ENCODE measurements around the gene CRYBG2. TPM values are rescaled to one million over a fixed set of nuclear protein-coding genes. Genes with fewer than 3 reads are reported as not detected.
A peak's percentile ranks its signal among the peaks of the same experiment; 100 is the strongest.

The CRYBG2 gene
- total and polyA plus RNA-seq, 2 of the 8 experiments (the other 6 are each of a cell fraction or from before 2014, with no cell fraction given), result 14.2 to 17.0 TPM

- H3K4ac ChIP-seq (replicated peaks; ENCODE audit: insufficient read length, low read depth, low read length), result peak overlapping the region; percentile 49
- TF ChIP-seq RAD21 (IDR thresholded peaks at IDR 0.05 in 1 of 2, conservative IDR thresholded peaks at IDR 0.05 in 1 of 2; ENCODE audit: low read depth in 2 of 2, low read length in 2 of 2) (no peak), TEAD4 (IDR thresholded peaks at IDR 0.05; ENCODE audit: low read depth, low read length) (no peak)
- no peaks in the 10 kb centered on the region for H3K27me3 ChIP-seq (replicated peaks in 1 of 4; ENCODE audit: control insufficient read depth in 3 of 4, extremely low read depth in 1 of 4, insufficient read depth in 3 of 4, low read length in 3 of 4)
- H4K8ac ChIP-seq (ENCODE audit: extremely low read depth, insufficient read depth, low read length), result peak overlapping the region; percentile 62; the same call in 1 of the 2 replicates
- peaks cover 0 to 2% of the 10 kb centered on the region in 2 experiments for H4K20me1 ChIP-seq (replicated peaks in 1 of 2; ENCODE audit: control insufficient read depth in 1 of 2, insufficient read depth in 2 of 2, low read length in 2 of 2)
- H3K9ac ChIP-seq (replicated peaks in 1 of 4; ENCODE audit: extremely low read depth in 1 of 4, low read depth in 3 of 4, low read length in 3 of 4), result no peak overlapping the region
- 89% methylated on average over 21 of the region's 21 CpGs; no CpG with 5 or more reads in 1 of the 2 experiments for WGBS, 2 experiments (ENCODE audit: extremely low coverage in 1 of 2, insufficient coverage in 1 of 2, insufficient read length in 1 of 2, insufficient replicate concordance in 2 of 2, low coverage in 1 of 2, low lambda C conversion rate in 2 of 2, missing lambda C conversion rate in 1 of 2)
- no peak overlapping the region for H2BK120ac ChIP-seq (replicated peaks; ENCODE audit: low read depth, low read length)
- H2BK5ac ChIP-seq (ENCODE audit: low read depth, low read length), result peak overlapping the region; percentile 81; the same call in 1 of the 2 replicates
- DNase-seq (ENCODE audit: low read depth in 1 of 2, low spot score in 2 of 2) (no peak), FAIRE-seq (no peak)
- H3K18ac ChIP-seq (ENCODE audit: extremely low read depth, low read length), result no peak overlapping the region; the same call in none of the 2 replicates
- no peak overlapping the region for H3K14ac ChIP-seq (ENCODE audit: insufficient read length)
- H3K4me3 ChIP-seq (ENCODE audit: extremely low read depth in 1 of 4, insufficient read depth in 2 of 4, low read depth in 3 of 4, low read length in 4 of 4), result no peak overlapping the region
- POLR2A ChIA-PET (ENCODE audit: partially characterized antibody), result interaction anchor here (0.5 to 2.4 kb wide), 20 partner anchors 9 to 181 kb away, joined by 3 to 14 read pairs (median 4); partner anchors contain the start of genes CD52 and SH3BGRL3
- H2BK20ac ChIP-seq (ENCODE audit: low read length), result peak overlapping the region; percentile 98; the same call in 1 of the 2 replicates
- peak overlapping the region; percentile 96; the same call in 1 of the 2 replicates for H2BK12ac ChIP-seq (ENCODE audit: low read depth, low read length)
- no peaks in the 10 kb centered on the region for H3K79me1 ChIP-seq (ENCODE audit: low read depth, low read length)
- H4K91ac ChIP-seq (replicated peaks; ENCODE audit: insufficient read length, low read length), result peak overlapping the region; percentile 81
- no peaks in the 10 kb centered on the region for H3K36me3 ChIP-seq (ENCODE audit: control insufficient read depth in 2 of 4, insufficient read depth in 4 of 4, low read length in 3 of 4)
- no peak overlapping the region for H2AK5ac ChIP-seq (ENCODE audit: low read depth, low read length)
- no peaks in the 10 kb centered on the region; the same call in 1 of the 2 replicates for H3K23me2 ChIP-seq (ENCODE audit: low read depth, low read length)
- H3K4me2 ChIP-seq (ENCODE audit: insufficient read depth in 1 of 2, low read depth in 2 of 2, low read length in 2 of 2), result no peak overlapping the region
- no peak overlapping the region for H4K5ac ChIP-seq (ENCODE audit: insufficient read length, low read depth, low read length)
- no peak overlapping the region for H3K56ac ChIP-seq (replicated peaks; ENCODE audit: insufficient read length, low read depth, low read length)
- H3K27ac ChIP-seq (ENCODE audit: low read depth, low read length), result no peak overlapping the region
- H3K9me3 ChIP-seq (ENCODE audit: insufficient read depth in 2 of 2, low read depth in 1 of 2, low read length in 1 of 2), result no peaks in the 10 kb centered on the region
- CTCF ChIA-PET (ENCODE audit: partially characterized antibody), result interaction anchor here (0.6 to 57.0 kb wide), 18 partner anchors 4 to 144 kb away, joined by 3 to 1530 read pairs (median 6); partner anchors contain the start of genes CD52, SH3BGRL3, UBXN11 and ZNF593
- H2AFZ ChIP-seq (ENCODE audit: low read length), result no peak overlapping the region
- no peak overlapping the region for H3K23ac ChIP-seq (ENCODE audit: insufficient read length)
- peak overlapping the region; percentile 92; the same call in 1 of the 2 replicates for H2BK15ac ChIP-seq (ENCODE audit: low read length)
- H3K4me1 ChIP-seq (replicated peaks in 1 of 4; ENCODE audit: control insufficient read depth in 3 of 4, insufficient read depth in 4 of 4, low read length in 3 of 4), result peaks cover 0 to 29% (median 18%) of the 10 kb centered on the region in 4 experiments; a peak in 6 of 7 replicates
- no peaks in the 10 kb centered on the region for H3K79me2 ChIP-seq (ENCODE audit: control insufficient read depth in 1 of 2, insufficient read depth in 2 of 2, low read length in 2 of 2)
Measured at GRCh38 chr1:26289158-26290059, 64.5 kb downstream of the CRYBG2 start.
